Fibroblast of peridontal ligament (primary cell): ENCODE measurements around the gene PRSS21.

Experiments used
- DNase-seq: peaks from one replicate; pipeline ENCODE4 v3.0.0-alpha.2; 2010; ENCODE audit errors: extremely low read depth

PRSS21 gene

DNA sequence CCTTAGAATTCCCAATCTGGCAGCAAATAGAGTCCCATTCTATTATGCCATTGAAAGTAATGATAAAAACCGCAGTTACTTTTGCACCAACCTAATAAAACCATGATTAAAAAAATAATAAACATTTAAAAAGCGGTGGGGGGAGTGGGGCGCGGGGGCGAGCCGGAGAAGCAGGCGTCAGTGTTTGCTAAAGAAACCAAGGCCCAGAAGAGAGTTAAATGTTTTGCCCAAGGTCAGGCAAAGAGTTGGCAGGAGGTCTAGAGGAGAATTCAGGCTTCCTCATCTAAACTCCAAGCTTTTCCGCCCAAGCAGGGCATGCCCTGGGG lies 50.6 kb downstream of the PRSS21 start:
- no peak for DNase-seq

DNA sequence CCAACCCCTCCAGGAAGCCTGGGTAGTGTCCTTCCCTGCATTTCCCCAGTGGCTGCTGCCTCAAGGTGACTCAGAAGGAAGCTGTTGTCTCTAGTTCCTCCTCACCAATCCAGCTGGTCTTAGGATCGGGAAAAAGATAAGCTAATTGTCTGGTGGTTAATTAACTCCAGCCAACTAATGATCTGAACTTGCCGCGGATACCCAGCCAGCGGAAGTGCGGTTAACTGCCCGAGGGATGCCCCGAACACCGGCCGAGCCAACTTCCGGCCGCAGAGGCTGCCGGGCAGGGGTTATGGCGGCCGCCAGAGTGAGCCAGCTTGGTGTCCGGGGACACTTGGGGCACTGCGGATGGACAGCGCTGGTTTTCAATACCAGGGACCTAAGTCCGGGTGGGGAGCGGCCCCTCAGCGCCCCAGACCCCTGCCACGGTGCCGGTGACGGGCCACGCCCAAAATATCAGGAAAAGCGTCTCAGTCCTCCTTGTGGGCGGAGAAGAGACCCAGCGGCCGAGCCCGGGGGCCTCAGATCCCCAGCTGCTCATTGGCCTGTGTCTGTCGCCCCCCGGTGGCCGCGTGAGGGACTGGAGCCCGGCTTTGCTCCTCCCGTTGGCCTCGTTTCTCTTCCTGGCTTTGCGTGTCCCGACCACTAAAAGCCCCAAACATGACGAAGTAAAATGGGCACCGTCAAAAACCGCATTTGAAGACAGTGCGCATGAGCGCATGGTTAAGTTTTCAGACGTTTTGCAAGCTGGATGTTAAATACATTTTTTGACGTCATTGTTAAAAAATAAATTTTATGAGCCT lies 51.2 kb downstream of the PRSS21 start:
- peak; percentile 97 for DNase-seq
